Right forelimb (tissue), 1 donor: ENCODE data around the gene SUSD4.
A peak's percentile ranks its signal among the peaks of the same experiment; 100 is the strongest.
"Not testable (repeated sequence)": the region's sequence is repeated elsewhere in the genome, so short reads cannot be mapped to it uniquely, and the experiment has no call there.

Experiments used
- DNase-seq: peaks from one replicate; pipeline ENCODE4 v3.0.0-alpha.2; 2018

SUSD4 gene

DNA sequence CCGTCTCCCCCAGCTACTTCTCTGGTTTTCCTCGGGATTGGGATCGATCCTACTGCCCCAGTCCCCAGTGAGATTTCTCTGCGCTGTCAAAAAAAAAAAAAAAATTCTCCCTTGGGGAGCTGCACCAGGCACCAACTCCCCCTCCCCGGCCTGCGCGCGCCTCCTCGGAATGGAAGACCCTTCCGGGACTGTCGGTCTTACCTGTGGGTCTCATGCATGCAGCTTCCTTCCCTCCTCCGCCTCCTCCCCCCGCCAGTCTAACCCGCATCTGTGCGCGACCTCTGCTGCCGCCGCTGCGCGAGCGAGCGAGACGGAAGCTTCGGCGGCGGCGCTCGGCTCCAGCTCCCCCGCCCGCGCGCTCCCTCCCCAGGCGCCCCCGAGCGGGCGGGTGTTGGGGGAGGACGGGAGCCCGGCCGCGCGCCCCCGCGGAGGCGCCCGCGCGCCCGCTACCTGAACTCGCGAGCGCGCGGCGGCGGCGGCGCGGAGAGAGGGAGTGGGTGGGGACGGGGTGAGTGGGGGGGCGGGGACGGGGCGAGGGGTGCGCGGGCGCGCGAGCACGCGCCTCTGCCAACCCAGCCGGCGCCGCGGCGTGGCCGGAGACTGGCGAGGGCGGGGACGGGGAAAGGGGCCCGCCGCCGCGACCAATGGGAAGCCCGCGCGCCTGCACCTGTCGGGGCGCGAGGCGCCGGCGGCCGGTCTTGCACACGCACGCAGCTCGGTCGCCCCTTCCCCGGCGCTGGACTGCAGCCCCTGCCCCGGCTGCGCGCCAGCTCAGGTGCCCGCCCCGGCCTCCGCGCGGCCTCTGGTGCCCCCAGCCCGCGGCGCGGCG, at the start of gene SUSD4:
TSS of gene SUSD4 (minus strand) at position 321 of the 829 bp plus-strand sequence. CDS start 751 bp downstream, outside the sequence.
- DNase-seq, result peak; percentile 54

GRCh38 chr1:223413216-223413615, 49.2 kb upstream of the SUSD4 start:
- DNase-seq, result no peak

- no peak for DNase-seq
Measured at GRCh38 chr1:223411710-223412109, 47.7 kb upstream of the SUSD4 start.

DNA sequence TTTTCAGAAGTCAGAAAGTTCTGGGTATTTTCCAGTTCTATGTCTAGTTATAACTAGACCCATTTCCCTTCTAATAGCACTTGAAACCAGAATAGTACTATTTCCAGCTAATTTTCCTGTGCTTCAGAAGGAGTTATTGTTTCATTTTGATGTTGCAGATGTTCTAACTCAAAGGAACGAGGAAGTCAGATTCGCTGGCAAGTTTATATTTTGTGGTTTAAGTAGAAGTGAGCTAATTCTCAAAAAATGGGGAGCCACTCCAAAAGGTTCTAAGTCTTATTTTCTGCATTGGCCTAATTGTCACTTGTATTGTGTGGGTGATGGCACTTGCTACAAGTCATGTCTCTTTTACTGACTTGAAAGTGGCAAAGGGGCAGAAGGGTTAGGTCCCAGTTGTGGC, 47.3 kb upstream of the SUSD4 start:
- no peak for DNase-seq

DNA sequence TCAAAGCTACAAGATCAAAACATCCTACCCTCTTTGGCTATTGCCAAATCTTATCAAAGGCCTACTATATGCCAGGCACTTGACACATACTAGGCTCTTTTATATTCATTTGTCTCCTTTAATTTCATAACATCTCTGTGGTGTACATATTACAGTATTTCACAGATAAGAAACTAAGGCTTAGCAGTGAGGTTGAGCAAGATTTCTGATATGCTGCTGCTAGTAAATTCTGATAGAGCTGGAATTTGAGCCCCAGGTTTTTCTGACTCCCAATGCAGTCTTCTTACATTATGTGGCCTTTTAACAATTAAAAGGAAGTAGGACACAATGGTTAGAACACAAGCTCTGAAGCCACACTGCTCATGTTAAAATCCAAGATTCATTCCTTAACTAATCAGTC, 46.1 kb upstream of the SUSD4 start:
- no peak for DNase-seq

DNA sequence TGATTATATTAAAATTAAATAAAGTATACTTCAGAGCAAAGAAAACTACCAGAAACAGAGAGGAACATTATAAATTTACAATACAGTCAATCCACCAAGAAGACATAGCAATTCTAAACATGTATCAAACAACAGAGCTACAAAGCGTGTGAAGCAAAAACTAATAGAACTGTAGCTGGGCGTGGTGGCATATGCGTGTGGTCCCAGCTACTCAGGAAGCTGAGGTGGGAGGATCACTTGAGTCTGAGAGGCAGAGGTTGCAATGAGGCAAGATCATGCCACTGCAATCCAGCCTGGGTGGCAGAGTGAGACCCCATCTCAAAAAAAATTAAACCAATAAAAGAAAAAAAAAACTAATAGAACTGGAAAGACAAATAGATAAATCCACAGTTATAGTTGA, 41.5 kb upstream of the SUSD4 start:
- no peak for DNase-seq

DNA sequence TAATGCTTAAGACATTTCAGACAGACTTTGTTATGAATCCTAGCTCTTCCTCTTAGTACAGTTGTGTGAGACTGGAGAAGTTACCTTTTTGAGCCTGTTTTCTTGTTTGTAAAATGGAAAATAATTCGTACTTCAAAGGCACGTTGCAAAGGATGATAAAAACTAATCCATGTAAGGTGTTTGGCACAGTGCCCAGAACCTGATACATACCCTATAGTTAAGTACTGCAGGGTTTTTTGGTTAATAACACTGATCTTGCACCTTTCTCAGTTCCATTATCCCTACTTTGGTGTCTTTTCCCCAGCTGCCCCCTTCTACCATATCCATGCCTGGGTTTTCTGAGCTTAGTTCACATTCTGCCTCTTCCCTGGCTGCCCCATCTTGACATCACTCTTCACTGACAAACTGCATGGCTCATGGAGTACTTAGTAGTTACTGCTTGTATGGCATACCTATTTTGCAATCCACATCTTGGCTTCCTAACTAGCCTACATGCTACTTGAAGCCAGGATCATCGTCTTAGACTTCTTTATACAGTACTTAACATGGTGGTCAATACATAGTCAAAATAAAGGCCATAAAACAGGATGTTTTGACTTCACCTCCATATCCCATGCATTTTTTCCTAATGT, 39.3 kb upstream of the SUSD4 start:
- DNase-seq, result no peak

GRCh38 chr1:223402790-223403142, 38.8 kb upstream of the SUSD4 start:
- DNase-seq, result no peak

- DNase-seq, result no peak
Measured at GRCh38 chr1:223401873-223402789, 38.2 kb upstream of the SUSD4 start.

DNA sequence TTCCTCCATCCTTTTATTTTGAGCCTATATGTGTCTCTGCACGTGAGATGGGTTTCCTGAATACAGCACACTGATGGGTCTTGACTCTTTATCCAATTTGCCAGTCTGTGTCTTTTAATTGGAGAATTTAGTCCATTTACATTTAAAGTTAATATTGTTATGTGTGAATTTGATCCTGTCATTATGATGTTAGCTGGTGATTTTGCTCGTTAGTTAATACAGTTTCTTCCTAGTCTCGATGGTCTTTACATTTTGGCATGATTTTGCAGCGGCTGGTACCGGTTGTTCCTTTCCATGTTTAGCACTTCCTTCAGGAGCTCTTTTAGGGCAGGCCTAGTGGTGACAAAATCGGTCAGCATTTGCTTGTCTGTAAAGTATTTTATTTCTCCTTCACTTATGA, 35.4 kb upstream of the SUSD4 start:
- DNase-seq, result not testable (repeated sequence)

- DNase-seq, result no peak
Measured at GRCh38 chr1:223394706-223395105, 30.7 kb upstream of the SUSD4 start.

DNA sequence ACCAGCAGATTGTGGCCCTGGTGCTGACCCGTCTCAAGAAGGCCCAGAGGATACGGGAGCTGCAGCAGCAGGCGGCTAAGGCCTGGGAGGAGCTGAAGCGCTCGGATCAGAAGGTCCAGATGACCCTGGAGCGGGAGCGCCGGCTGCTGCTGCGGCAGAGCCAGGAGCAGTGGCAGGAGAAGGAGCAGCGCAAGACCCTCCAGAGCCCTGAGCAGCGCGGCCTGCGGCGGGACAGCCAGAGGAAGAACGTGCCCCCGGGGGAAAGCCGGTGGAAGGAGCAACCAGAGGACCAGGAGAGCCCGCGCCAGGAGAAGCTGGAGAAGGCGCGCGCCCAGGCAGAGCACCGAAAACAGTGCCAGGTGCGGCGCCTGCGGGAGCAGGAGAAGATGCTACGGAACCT, 30.3 kb upstream of the SUSD4 start:
- DNase-seq, result no peak

GRCh38 chr1:223393275-223394214, 29.6 kb upstream of the SUSD4 start, which contains the start of gene CCDC185:
Gene CCDC185 (plus strand): TSS chr1:223393415. CDS start chr1:223393476, 61 bp downstream.
- no peak for DNase-seq

DNA sequence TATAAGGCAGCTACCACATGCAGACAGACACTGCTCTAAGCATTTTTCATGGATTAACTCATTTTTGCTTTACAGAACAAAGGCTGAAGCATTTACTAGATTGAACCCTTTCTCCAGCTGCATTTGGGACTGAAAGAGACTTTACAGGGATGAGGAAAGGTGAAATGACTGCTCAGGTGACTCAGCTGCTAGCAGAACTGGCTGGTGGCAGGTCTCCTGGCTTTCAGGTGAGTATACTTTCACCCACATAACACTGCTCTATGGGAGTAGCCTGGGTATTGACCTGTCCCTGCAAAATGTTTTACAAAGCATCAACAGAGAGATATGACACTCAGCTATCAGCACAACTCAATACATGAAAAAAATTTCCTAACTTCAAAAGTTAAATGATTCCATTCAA, 26.6 kb upstream of the SUSD4 start:
- no peak for DNase-seq

DNA sequence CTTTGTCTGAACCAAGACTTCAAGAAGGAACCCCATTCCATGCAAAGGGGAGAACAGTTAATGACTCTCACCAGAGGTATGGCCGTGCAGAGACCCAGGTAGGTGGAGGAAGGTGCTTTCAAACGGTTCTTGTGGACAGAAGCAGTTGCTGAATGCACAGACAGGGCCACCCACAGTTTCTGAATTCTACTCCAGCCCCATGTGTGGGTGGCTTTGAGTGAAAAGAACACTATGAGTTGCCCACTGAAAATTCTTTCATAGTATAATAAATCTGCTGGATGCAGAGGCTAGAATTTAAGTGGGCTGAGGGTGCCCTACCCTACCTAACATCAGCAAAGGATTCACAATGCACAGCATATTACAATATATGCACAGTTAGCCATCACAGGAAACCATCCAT, 22.0 kb upstream of the SUSD4 start:
- DNase-seq, result no peak

DNA sequence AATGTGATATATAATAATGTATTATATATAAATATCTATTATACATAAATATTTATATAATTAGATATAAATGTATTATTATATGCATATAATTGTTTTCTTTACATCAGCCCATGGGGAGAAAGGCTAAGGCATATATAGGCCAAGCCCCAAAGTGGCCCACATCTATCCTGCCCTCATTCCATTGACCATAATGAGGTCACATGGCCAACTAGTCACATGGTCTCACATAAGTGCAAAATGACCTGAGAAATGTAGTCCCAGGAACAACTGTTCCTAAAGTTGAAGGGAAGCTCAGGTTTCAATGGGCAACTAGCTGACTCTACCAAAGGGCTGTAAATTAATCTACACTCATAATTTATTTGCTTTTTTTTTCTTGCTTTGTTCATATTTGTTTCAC, 14.8 kb upstream of the SUSD4 start:
- no peak for DNase-seq

- DNase-seq, result no peak
Measured at GRCh38 chr1:223374064-223374610, 10.2 kb upstream of the SUSD4 start.

GRCh38 chr1:223364685-223365382, 858 bp upstream of the SUSD4 start:
- no peak for DNase-seq

DNA sequence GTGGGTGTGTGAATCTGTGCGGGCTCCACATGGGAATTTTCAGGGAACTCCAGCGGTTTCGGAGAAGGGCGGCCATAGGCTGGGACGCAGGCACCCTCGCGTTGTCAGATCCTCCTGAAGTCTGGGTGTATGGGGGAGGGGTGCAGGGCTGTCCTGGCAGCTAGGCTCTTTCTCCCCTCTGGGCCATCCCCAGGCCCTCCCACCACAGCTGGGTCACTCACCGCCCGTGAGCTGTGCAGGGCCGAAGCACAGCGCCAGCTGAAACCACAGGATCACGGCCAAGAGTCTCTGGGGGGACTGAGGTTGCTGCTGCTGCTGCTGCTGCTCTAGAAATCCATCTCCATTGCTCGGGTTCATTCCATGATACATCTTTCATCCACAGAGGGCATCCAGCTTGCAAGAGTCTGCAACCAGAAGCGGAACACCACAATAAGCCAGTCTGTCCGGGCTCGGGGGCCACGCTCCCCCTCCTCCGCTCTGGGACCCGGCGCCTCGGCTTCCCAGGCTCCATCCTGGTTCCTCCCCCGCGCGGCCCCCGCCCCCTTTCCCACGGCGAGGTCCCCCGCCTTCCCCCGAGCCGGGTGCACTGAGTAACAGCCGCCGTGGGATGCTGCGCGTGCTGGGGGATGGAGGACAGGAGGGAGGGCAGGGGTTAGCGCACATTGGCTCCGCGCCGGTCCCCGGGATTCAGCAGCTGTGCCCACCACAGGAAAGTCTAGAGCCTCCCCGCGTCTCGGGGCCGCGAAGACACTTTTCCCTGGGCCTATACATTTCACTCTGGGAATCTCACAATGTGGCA, 720 bp downstream of the SUSD4 start:
- peak; percentile 67 for DNase-seq

- no peak for DNase-seq
Measured at GRCh38 chr1:223358826-223359225, 5.2 kb downstream of the SUSD4 start.
